ENCODE data around the gene GRIK4. TPM values are rescaled to one million over a fixed set of nuclear protein-coding genes. Genes with fewer than 3 reads are reported as not detected.

The GRIK4 gene
- polyA plus RNA-seq, 1 donor from 2014 or later = 3.4 TPM

DNA sequence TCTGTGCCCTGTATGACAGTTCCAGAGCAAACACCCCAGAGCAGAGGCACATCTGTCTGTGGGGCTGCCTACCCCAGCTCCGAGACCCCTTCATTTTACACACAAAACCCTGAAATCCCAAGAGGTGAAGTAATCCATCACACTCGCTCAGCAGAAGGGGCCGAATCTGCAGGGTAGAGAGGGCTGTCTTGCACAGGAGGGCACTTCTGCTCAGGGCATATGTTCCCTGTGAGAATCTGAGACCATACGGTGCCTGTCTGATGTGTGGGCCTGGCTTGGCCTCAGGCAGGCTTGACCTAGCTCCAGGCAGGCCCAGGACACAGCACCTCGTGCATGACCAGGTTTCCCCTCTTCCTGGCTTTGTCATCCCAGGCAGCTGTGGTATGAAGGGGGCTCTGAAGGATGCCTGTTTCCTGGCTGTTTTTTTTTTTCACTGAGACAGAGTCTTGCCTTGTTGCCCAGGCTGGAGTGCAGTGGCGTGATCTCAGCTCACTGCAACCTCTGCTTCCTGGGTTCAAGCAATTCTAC, 37.2 kb downstream of the GRIK4 start:
- Histone ChIP-seq H3K27me3 (ENCODE audit: insufficient read depth, low read depth, low read length) (no peaks in the 10 kb centered on the region), H3K9ac (ENCODE audit: low read length) (no peak overlapping the region), H2AFZ (ENCODE audit: low read depth, low read length) (no peak overlapping the region), H3K4me2 (ENCODE audit: low read length) (no peak overlapping the region), H3K9me3 (ENCODE audit: low read length) (no peaks in the 10 kb centered on the region), H4K20me1 (ENCODE audit: insufficient read depth) (no peaks in the 10 kb centered on the region), H3K9me2 (ENCODE audit: insufficient read depth, low read length) (no peaks in the 10 kb centered on the region), H3K36me3 (ENCODE audit: insufficient read depth, low read length) (no peaks in the 10 kb centered on the region), H3K4me3 (ENCODE audit: low read length) (no peak overlapping the region), H3K27ac (ENCODE audit: low read length) (no peak overlapping the region), H3F3A (ENCODE audit: insufficient read depth, low read length, poor library complexity, severe bottlenecking) (no peaks in the 10 kb centered on the region), H3K79me2 (replicated peaks; ENCODE audit: insufficient read depth, low read length) (no peaks in the 10 kb centered on the region)
- no peak for TF ChIP-seq EP300 (conservative IDR thresholded peaks at IDR 0.05; ENCODE audit: poor library complexity, severe bottlenecking)
- no peak for TF ChIP-seq SMC3 (conservative IDR thresholded peaks at IDR 0.05; ENCODE audit: poor library complexity)
- TF ChIP-seq MXI1 (conservative IDR thresholded peaks at IDR 0.05; ENCODE audit: poor library complexity, severe bottlenecking) = no peak
- TF ChIP-seq RAD21 (conservative IDR thresholded peaks at IDR 0.05) = no peak
- no peak for TF ChIP-seq EZH2 (IDR thresholded peaks at IDR 0.05; ENCODE audit: borderline replicate concordance, insufficient read depth, low read length, poor library complexity, severe bottlenecking)
- TF ChIP-seq, protein P1, sequence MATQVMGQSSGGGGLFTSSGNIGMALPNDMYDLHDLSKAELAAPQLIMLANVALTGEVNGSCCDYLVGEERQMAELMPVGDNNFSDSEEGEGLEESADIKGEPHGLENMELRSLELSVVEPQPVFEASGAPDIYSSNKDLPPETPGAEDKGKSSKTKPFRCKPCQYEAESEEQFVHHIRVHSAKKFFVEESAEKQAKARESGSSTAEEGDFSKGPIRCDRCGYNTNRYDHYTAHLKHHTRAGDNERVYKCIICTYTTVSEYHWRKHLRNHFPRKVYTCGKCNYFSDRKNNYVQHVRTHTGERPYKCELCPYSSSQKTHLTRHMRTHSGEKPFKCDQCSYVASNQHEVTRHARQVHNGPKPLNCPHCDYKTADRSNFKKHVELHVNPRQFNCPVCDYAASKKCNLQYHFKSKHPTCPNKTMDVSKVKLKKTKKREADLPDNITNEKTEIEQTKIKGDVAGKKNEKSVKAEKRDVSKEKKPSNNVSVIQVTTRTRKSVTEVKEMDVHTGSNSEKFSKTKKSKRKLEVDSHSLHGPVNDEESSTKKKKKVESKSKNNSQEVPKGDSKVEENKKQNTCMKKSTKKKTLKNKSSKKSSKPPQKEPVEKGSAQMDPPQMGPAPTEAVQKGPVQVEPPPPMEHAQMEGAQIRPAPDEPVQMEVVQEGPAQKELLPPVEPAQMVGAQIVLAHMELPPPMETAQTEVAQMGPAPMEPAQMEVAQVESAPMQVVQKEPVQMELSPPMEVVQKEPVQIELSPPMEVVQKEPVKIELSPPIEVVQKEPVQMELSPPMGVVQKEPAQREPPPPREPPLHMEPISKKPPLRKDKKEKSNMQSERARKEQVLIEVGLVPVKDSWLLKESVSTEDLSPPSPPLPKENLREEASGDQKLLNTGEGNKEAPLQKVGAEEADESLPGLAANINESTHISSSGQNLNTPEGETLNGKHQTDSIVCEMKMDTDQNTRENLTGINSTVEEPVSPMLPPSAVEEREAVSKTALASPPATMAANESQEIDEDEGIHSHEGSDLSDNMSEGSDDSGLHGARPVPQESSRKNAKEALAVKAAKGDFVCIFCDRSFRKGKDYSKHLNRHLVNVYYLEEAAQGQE (IDR thresholded peaks at IDR 0.05; ENCODE audit: borderline replicate concordance) = no peak
- no peak for TF ChIP-seq POLR2AphosphoS5 (IDR thresholded peaks at IDR 0.05)
- no peak for TF ChIP-seq TAF1 (IDR thresholded peaks at IDR 0.05; ENCODE audit: low read depth)
- TF ChIP-seq, protein P2, sequence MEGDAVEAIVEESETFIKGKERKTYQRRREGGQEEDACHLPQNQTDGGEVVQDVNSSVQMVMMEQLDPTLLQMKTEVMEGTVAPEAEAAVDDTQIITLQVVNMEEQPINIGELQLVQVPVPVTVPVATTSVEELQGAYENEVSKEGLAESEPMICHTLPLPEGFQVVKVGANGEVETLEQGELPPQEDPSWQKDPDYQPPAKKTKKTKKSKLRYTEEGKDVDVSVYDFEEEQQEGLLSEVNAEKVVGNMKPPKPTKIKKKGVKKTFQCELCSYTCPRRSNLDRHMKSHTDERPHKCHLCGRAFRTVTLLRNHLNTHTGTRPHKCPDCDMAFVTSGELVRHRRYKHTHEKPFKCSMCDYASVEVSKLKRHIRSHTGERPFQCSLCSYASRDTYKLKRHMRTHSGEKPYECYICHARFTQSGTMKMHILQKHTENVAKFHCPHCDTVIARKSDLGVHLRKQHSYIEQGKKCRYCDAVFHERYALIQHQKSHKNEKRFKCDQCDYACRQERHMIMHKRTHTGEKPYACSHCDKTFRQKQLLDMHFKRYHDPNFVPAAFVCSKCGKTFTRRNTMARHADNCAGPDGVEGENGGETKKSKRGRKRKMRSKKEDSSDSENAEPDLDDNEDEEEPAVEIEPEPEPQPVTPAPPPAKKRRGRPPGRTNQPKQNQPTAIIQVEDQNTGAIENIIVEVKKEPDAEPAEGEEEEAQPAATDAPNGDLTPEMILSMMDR (IDR thresholded peaks at IDR 0.05; ENCODE audit: poor library complexity, severe bottlenecking) = no peak

DNA sequence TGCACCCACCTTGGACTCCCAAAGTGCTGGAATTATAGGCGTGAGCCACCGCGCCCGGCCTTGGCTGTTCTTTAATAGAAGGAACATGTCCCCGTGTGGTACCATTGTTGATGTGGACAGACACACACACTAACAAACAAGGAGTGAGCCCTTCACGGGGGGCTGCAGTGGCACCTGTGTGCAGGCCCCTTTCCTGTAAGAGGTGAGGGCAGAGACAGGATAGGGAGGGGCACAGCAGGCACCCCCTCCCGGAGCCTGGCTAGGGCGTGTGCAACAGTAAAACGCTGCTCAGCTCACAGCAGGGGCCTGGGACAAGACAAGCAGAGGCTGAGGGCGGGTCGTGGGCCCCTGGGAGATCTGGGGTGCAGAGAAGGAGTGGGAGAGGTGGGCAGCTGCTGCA, 37.8 kb downstream of the GRIK4 start:
- H3K27ac ChIP-seq (ENCODE audit: low read length) = no peak overlapping the region

More for the DNA sequence above, 37.8 kb downstream of the GRIK4 start:
- TF ChIP-seq MXI1 (conservative IDR thresholded peaks at IDR 0.05; ENCODE audit: poor library complexity, severe bottlenecking) (no peak), TAF1 (IDR thresholded peaks at IDR 0.05; ENCODE audit: low read depth) (no peak), POLR2AphosphoS5 (IDR thresholded peaks at IDR 0.05) (no peak)
- H3K27me3 ChIP-seq (ENCODE audit: insufficient read depth, low read depth, low read length) = no peaks in the 10 kb centered on the region
- no peaks in the 10 kb centered on the region for H3K36me3 ChIP-seq (ENCODE audit: insufficient read depth, low read length)
- H3K9me3 ChIP-seq (ENCODE audit: low read length) = no peaks in the 10 kb centered on the region
- no peak overlapping the region for H2AFZ ChIP-seq (ENCODE audit: low read depth, low read length)
- H3K9ac ChIP-seq (ENCODE audit: low read length) = no peak overlapping the region
- no peaks in the 10 kb centered on the region for H3K9me2 ChIP-seq (ENCODE audit: insufficient read depth, low read length)
- H3F3A ChIP-seq (ENCODE audit: insufficient read depth, low read length, poor library complexity, severe bottlenecking) = no peaks in the 10 kb centered on the region
- H4K20me1 ChIP-seq (ENCODE audit: insufficient read depth) = no peaks in the 10 kb centered on the region
- H3K4me2 ChIP-seq (ENCODE audit: low read length) = no peak overlapping the region
- no peak overlapping the region for H3K4me3 ChIP-seq (ENCODE audit: low read length)
- no peaks in the 10 kb centered on the region for H3K79me2 ChIP-seq (replicated peaks; ENCODE audit: insufficient read depth, low read length)

Data from neural cell (in vitro differentiated cells).